A673 (cell line): ENCODE results near the gene RBM25.

Experiments
- CTCF ChIP-seq: fragments of 300-800, 200-600 bp; sonication (generic); conservative IDR thresholded peaks from 2 replicates; pipeline ENCODE4 v1.5.1; 2017; ENCODE audit warnings: low read depth, mild to moderate bottlenecking, antibody characterized with exemption, low read length, moderate library complexity, mixed read lengths
- EZH2 ChIP-seq: fragments of 200-600 bp; sonication (generic); IDR thresholded peaks from 2 replicates; pipeline ENCODE4 v1.6.1; 2017; ENCODE audit warnings: borderline replicate concordance, low read depth, mild to moderate bottlenecking, mixed read lengths, antibody characterized with exemption, low read length; ENCODE audit not compliant: poor library complexity, severe bottlenecking

- no peak for TF ChIP-seq CTCF
- TF ChIP-seq EZH2 = no peak
Measured at GRCh38 chr14:73146111-73146510, 87.8 kb downstream of the RBM25 start.
